SK-N-SH (cell line): ENCODE measurements around the gene COQ3. TPM values are rescaled to one million over a fixed set of nuclear protein-coding genes. Genes with fewer than 3 reads are reported as not detected.
A peak's percentile ranks its signal among the peaks of the same experiment; 100 is the strongest.

Experiments
- CTCF ChIA-PET: fragments of 300-600, 350-600 bp; formaldehyde crosslinking; extraction: SDS; loops from one replicate; lab custom pipeline; 2021; lab: Yijun Ruan, JAX
- POLR2A ChIA-PET: fragments of 350-600 bp; sonication (Branson Sonifier 250); formaldehyde crosslinking; extraction: SDS; loops from one replicate; lab custom pipeline; 2020; ENCODE audit warnings: antibody characterized with exemption, inconsistent platforms; lab: Yijun Ruan, JAX
- DNase-seq: peaks from one replicate; pipeline ENCODE4 v3.0.0; 2012
- H2AFZ ChIP-seq: fragments of 200-600 bp; sonication (generic); 2 replicates; pipeline ENCODE4 v1.8.1; 2016; ENCODE audit warnings: antibody characterized with exemption, mild to moderate bottlenecking, low read depth
- H3F3A ChIP-seq: fragments of 200-600 bp; sonication (generic); replicated peaks from 2 replicates; pipeline ENCODE3; 2016; ENCODE audit warnings: antibody characterized with exemption, mild to moderate bottlenecking; ENCODE audit not compliant: insufficient read depth
- H3K27ac ChIP-seq, 2 experiments: fragments of 200-500 bp in 1 of 2; fragments of 200-600 bp in 1 of 2; sonication (Bioruptor generic) in 1 of 2; sonication (generic), shearing (Covaris generic) in 1 of 2; 2 replicates each; pipeline versions ENCODE4 v1.5.1 to v1.6.1; 2014 to 2016; ENCODE audit warnings: low read depth in 2 of 2, inconsistent platforms in 1 of 2, low read length in 1 of 2, mild to moderate bottlenecking in 1 of 2, mixed read lengths in 1 of 2
- H3K27me3 ChIP-seq: fragments of 200-600 bp; sonication (generic), shearing (Covaris generic); 2 replicates; pipeline ENCODE4 v1.6.1; 2016; ENCODE audit warnings: mixed run types; ENCODE audit not compliant: insufficient read depth
- H3K36me3 ChIP-seq, 2 experiments: fragments of 200-500 bp in 1 of 2; fragments of 200-600 bp in 1 of 2; sonication (Bioruptor generic) in 1 of 2; sonication (generic) in 1 of 2; replicated peaks in 1 of 2; 2 replicates each; pipeline versions ENCODE3 to v1.5.1; 2014 to 2016; ENCODE audit warnings: low read length in 1 of 2, mild to moderate bottlenecking in 1 of 2; ENCODE audit not compliant: insufficient read depth in 2 of 2, control insufficient read depth in 1 of 2
- H3K4me1 ChIP-seq, 2 experiments: fragments of 200-500 bp in 1 of 2; fragments of 200-600 bp in 1 of 2; sonication (Bioruptor generic) in 1 of 2; sonication (generic), shearing (Covaris generic) in 1 of 2; 2 replicates each; pipeline versions ENCODE4 v1.5.1 to v1.6.1; 2014 to 2016; ENCODE audit warnings: low read depth in 1 of 2, low read length in 1 of 2, mixed run types in 1 of 2; ENCODE audit not compliant: insufficient read depth in 2 of 2, control insufficient read depth in 1 of 2
- H3K4me2 ChIP-seq: fragments of 200-600 bp; sonication (generic), shearing (Covaris generic); 2 replicates; pipeline ENCODE4 v1.6.1; 2017; ENCODE audit warnings: mixed run types
- H3K4me3 ChIP-seq, 2 experiments: fragments of 200-500 bp in 1 of 2; fragments of 200-600 bp in 1 of 2; sonication (Bioruptor generic) in 1 of 2; sonication (generic), shearing (Covaris generic) in 1 of 2; 2 replicates each; pipeline versions ENCODE4 v1.5.1 to v1.8.1; 2014 to 2016; ENCODE audit warnings: low read depth in 2 of 2, inconsistent platforms in 1 of 2, low read length in 1 of 2, mild to moderate bottlenecking in 1 of 2, mixed read lengths in 1 of 2, moderate library complexity in 1 of 2
- H3K79me2 ChIP-seq: fragments of 200-600 bp; sonication (generic); 2 replicates; pipeline ENCODE4 v1.8.1; 2017; ENCODE audit warnings: mild to moderate bottlenecking; ENCODE audit not compliant: insufficient read depth
- H3K9ac ChIP-seq: fragments of 200-600 bp; sonication (generic); 2 replicates; pipeline ENCODE4 v1.6.1; 2017; ENCODE audit warnings: mixed run types
- H3K9me2 ChIP-seq: fragments of 200-600 bp; sonication (generic); 2 replicates; pipeline ENCODE4 v1.6.1; 2017; ENCODE audit warnings: mixed run types
- H3K9me3 ChIP-seq: fragments of 200-600 bp; sonication (generic); 2 replicates; pipeline ENCODE4 v1.6.1; 2017; ENCODE audit warnings: mixed run types, mild to moderate bottlenecking, moderate library complexity
- H4K20me1 ChIP-seq: fragments of 200-600 bp; sonication (generic); 2 replicates; pipeline ENCODE4 v1.6.1; 2017; ENCODE audit warnings: mild to moderate bottlenecking, mixed run types; ENCODE audit not compliant: insufficient read depth
- CTCF ChIP-seq: fragments of 200-600 bp; sonication (generic); IDR thresholded peaks from 2 replicates; pipeline ENCODE4 v1.6.1; 2017; ENCODE audit warnings: antibody characterized with exemption, mild to moderate bottlenecking, moderate library complexity
- ELF1 ChIP-seq: IDR thresholded peaks from 2 replicates; pipeline ENCODE4 v1.4.0; 2012
- EP300 ChIP-seq, 2 experiments: IDR thresholded peaks; 2 replicates each; pipeline versions ENCODE4 v1.4.0 to v1.6.1; 2012; ENCODE audit warnings: borderline replicate concordance in 1 of 2, low read depth in 1 of 2, low read length in 1 of 2
- EZH2phosphoT487 ChIP-seq: fragments of 200-600 bp; sonication (generic); IDR thresholded peaks from 2 replicates; pipeline ENCODE4 v1.6.1; 2017; ENCODE audit warnings: low read depth, mixed run types, mild to moderate bottlenecking, antibody characterized with exemption, moderate library complexity, borderline replicate concordance
- FOSL2 ChIP-seq: IDR thresholded peaks from 2 replicates; pipeline ENCODE4 v1.4.0; 2012; ENCODE audit warnings: low read depth, mild to moderate bottlenecking, moderate library complexity, borderline replicate concordance
- FOXJ3 ChIP-seq: sonication (generic); formaldehyde crosslinking; IDR thresholded peaks from 2 replicates; pipeline ENCODE4 v1.5.1; 2020; ENCODE audit warnings: mild to moderate bottlenecking, missing genetic modification reagents
- GABPA ChIP-seq: IDR thresholded peaks from 2 replicates; pipeline ENCODE4 v1.4.0; 2012; ENCODE audit warnings: low read depth, mild to moderate bottlenecking
- GATA2 ChIP-seq: sonication (generic); formaldehyde crosslinking; IDR thresholded peaks from 2 replicates; pipeline ENCODE4 v1.5.0; 2020; ENCODE audit warnings: mild to moderate bottlenecking, missing genetic modification reagents
- JUND ChIP-seq: IDR thresholded peaks from 2 replicates; pipeline ENCODE4 v1.4.0; 2012
- MXI1 ChIP-seq: IDR thresholded peaks from 2 replicates; pipeline ENCODE4 v1.6.1; 2012; ENCODE audit warnings: mild to moderate bottlenecking, low read depth, low read length, improper control_type of control experiment
- NRF1 ChIP-seq: IDR thresholded peaks from 2 replicates; pipeline ENCODE4 v1.6.1; 2012; ENCODE audit warnings: low read depth, mild to moderate bottlenecking, low read length
- PBX3 ChIP-seq: IDR thresholded peaks from 2 replicates; pipeline ENCODE4; 2012
- RAD21 ChIP-seq: IDR thresholded peaks from 2 replicates; pipeline ENCODE4 v1.6.1; 2012; ENCODE audit warnings: mild to moderate bottlenecking, low read length
- RFX5 ChIP-seq: IDR thresholded peaks from 2 replicates; pipeline ENCODE4 v1.6.1; 2012; ENCODE audit warnings: mild to moderate bottlenecking, improper control_type of control experiment, low read length
- SIN3A ChIP-seq: IDR thresholded peaks from 2 replicates; pipeline ENCODE4 v1.6.1; 2012; ENCODE audit warnings: low read depth, mild to moderate bottlenecking, low read length, moderate library complexity, borderline replicate concordance
- SMC3 ChIP-seq: IDR thresholded peaks from 2 replicates; pipeline ENCODE4 v1.6.1; 2012; ENCODE audit warnings: low read depth, low read length, improper control_type of control experiment
- TAF1 ChIP-seq: IDR thresholded peaks from 2 replicates; pipeline ENCODE4 v1.6.1; 2012; ENCODE audit warnings: low read depth, mild to moderate bottlenecking, low read length, moderate library complexity, borderline replicate concordance
- TCF12 ChIP-seq: IDR thresholded peaks from 2 replicates; pipeline ENCODE4 v1.4.0; 2012
- TEAD4 ChIP-seq: IDR thresholded peaks from 2 replicates; pipeline ENCODE4 v1.4.0; 2012; ENCODE audit warnings: mild to moderate bottlenecking, borderline replicate concordance; ENCODE audit not compliant: insufficient read depth
- YY1 ChIP-seq: IDR thresholded peaks from 2 replicates; pipeline ENCODE4 v1.4.0; 2012; ENCODE audit warnings: low read depth, mild to moderate bottlenecking
- WGBS: methylation state at CpG from one replicate; pipeline ENCODE4 v1.1.6; 2017; ENCODE audit warnings: low lambda C conversion rate; 5-methylcytosine and 5-hydroxymethylcytosine counted together
- polyA plus RNA-seq, 3 experiments: library from polyadenylated mRNA; depleted of rRNA; stranded (reverse); fragments of >200 nt; gene quantifications; 2 replicates each; pipeline ENCODE4 v1.2.3, GENCODE V29; 2012

COQ3 gene
- polyA plus RNA-seq, 1 of the 3 experiments (the other 2 are of a cell fraction), result 6.4 TPM

- ChIA-PET CTCF (interaction anchor here (1.0 to 4.4 kb wide), 3 partner anchors 11 to 49 kb away, joined by 3 to 27 read pairs (median 17); partner anchors contain the start of gene COQ3), POLR2A (no interaction called here)
- Histone ChIP-seq H3K9ac (no peak overlapping the region), H3F3A (peaks cover 18% of the 10 kb centered on the region), H4K20me1 (no peaks in the 10 kb centered on the region), H3K36me3 (peaks cover 0 to 6% of the 10 kb centered on the region in 2 experiments), H2AFZ (no peak overlapping the region), H3K9me2 (no peaks in the 10 kb centered on the region), H3K4me1 (peaks cover 3 to 4% of the 10 kb centered on the region in 2 experiments; a peak in 3 of 4 replicates), H3K9me3 (no peaks in the 10 kb centered on the region), H3K4me3 (no peak overlapping the region), H3K79me2 (no peaks in the 10 kb centered on the region), H3K27me3 (no peaks in the 10 kb centered on the region), H3K4me2 (no peak overlapping the region), H3K27ac (peak overlapping the region in 1 of 2 experiments; percentile 55; a peak in 2 of 4 replicates)
- DNase-seq, result no peak
- TF ChIP-seq CTCF (no peak), MXI1 (no peak), PBX3 (no peak), EZH2phosphoT487 (no peak), SMC3 (no peak), YY1 (no peak), SIN3A (no peak), FOSL2 (no peak), FOXJ3 (CRISPR knock-in tag) (no peak), RFX5 (no peak)
- 92% methylated on average over 4 of the region's 4 CpGs for WGBS
Measured at GRCh38 chr6:99345164-99345563, 48.8 kb downstream of the COQ3 start.

- TF ChIP-seq JUND (peak; percentile 72), RAD21 (no peak), TCF12 (0 out of 2 replicates have a peak, but pooled peaks have one; percentile 21), PBX3 (no peak), GATA2 (no peak), TAF1 (no peak), NRF1 (no peak), TEAD4 (peak; percentile 20; the same call in 1 of the 2 replicates), EP300 (IDR thresholded peaks at IDR 0.05; ENCODE audit: borderline replicate concordance in 1 of 2, low read depth in 1 of 2, low read length in 1 of 2) (no peak), FOSL2 (peak; percentile 60; the same call in 1 of the 2 replicates), SIN3A (no peak), GABPA (no peak), ELF1 (no peak)
- H4K20me1 ChIP-seq, result no peaks in the 10 kb centered on the region
- peak overlapping the region; percentile 4; the same call in 1 of the 2 replicates for H3K4me2 ChIP-seq
- no peaks in the 10 kb centered on the region for H3K9me2 ChIP-seq
- peaks cover 18% of the 10 kb centered on the region for H3F3A ChIP-seq
- H3K79me2 ChIP-seq, result no peaks in the 10 kb centered on the region
- H3K9ac ChIP-seq, result no peak overlapping the region
- no peak overlapping the region for H3K4me3 ChIP-seq
- peak overlapping the region in 1 of 2 experiments; percentile 55; a peak in 2 of 4 replicates for H3K27ac ChIP-seq
- H3K27me3 ChIP-seq, result no peaks in the 10 kb centered on the region
- peaks cover 0 to 6% of the 10 kb centered on the region in 2 experiments for H3K36me3 ChIP-seq
- 27% methylated on average over 3 of the region's 3 CpGs for WGBS
- ChIA-PET CTCF (interaction anchor here (3.3 to 4.4 kb wide), 2 partner anchors 10 to 14 kb away, joined by 17 to 27 read pairs; no protein-coding TSS in a partner anchor), POLR2A (no interaction called here)
- no peak overlapping the region for H2AFZ ChIP-seq
- no peak for DNase-seq
- H3K9me3 ChIP-seq, result no peaks in the 10 kb centered on the region
- peaks cover 3 to 4% of the 10 kb centered on the region in 2 experiments; a peak in 3 of 4 replicates for H3K4me1 ChIP-seq
Measured at GRCh38 chr6:99344289-99344688, 49.7 kb downstream of the COQ3 start.
